Colonic mucosa (tissue), 4 donors: Measurements from ENCODE around the gene ARID1B. TPM values are rescaled to one million over a fixed set of nuclear protein-coding genes. Genes with fewer than 3 reads are reported as not detected.

Experiments used
- DNase-seq: peaks from one replicate; pipeline ENCODE4 v3.0.0-alpha.2; 2020
- H3K27ac ChIP-seq: fragments of 200-600 bp; one replicate; pipeline ENCODE4 v1.8.0; 2021
- H3K27me3 ChIP-seq: fragments of 200-600 bp; one replicate; pipeline ENCODE4 v1.8.0; 2021
- H3K36me3 ChIP-seq: fragments of 200-600 bp; one replicate; pipeline ENCODE4 v1.8.0; 2021
- H3K4me1 ChIP-seq: fragments of 200-600 bp; one replicate; pipeline ENCODE4 v1.8.0; 2021; ENCODE audit warnings: mild to moderate bottlenecking
- H3K4me3 ChIP-seq: fragments of 200-600 bp; one replicate; pipeline ENCODE4 v1.8.0; 2021
- H3K9ac ChIP-seq, 2 donors: one replicate each; pipeline ENCODE4 v1.7.0; 2013; ENCODE audit warnings: control low read depth in 2 of 2, low read depth in 2 of 2, low read length in 2 of 2
- H3K9me3 ChIP-seq: fragments of 200-600 bp; one replicate; pipeline ENCODE4 v1.8.0; 2021
- intact Hi-C: fragments of 100-400 bp; cut with DNase I; formaldehyde crosslinking; loops from one replicate; pipeline ENCODE4 v1.14.1; 2022
- total RNA-seq, 2 donors: library from RNA; stranded (reverse); fragmentation: NEBNext Ultra II Directional in 1 of 2; extraction: Animal tissue kit (Norgen Biotek cat#: 25700) in 1 of 2; gene quantifications; one replicate each; pipeline ENCODE4 v1.2.1, GENCODE V29; 2021
- TF ChIP-seq, protein P1 (sequence below): fragments of 200-600 bp; IDR thresholded peaks from one replicate; pipeline ENCODE4 v1.8.0; 2022; ENCODE audit warnings: antibody characterized with exemption, mild to moderate bottlenecking
- donor health status: healthy.
- donor health status: DM: no; HTN: no; CAD: no.
- donor health status: DM: no; HTN: no; CAD: no.

Gene ARID1B
- total RNA-seq, 2 donors from 2014 or later: 61.3 to 71.5 TPM

DNA sequence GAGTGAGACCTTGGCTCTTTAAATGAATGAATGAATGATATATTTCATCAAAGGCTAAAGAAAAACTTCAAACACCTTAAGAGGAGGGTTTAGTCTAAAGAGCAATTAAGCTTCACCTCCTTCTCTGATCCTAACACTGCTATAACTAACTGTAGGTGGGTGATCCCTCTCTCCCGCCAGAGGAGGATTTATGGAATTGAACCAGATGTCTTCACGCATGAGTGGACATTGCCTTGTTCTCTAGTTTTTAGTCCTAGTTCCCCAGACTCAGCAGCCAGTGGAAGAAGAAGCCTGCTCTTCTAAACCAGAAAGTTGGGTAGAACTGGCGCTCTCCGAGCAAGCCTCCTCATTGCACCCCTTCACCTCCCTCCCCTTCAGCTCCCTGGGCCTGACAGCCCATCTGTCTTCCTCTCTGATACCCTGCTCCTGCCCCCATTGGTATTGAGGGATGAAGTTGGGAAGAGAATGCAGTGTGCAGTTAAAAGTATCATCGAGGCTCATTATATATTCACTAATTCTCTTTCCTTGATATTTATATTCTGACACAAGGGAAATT is 142.7 kb downstream of the ARID1B start:
- no peak overlapping the region for H3K27ac ChIP-seq
- H3K9me3 ChIP-seq: no peaks in the 10 kb centered on the region
- intact Hi-C loops: no loop called here
- no peak overlapping the region for H3K4me3 ChIP-seq
- DNase-seq: no peak
- no peaks in the 10 kb centered on the region for H3K4me1 ChIP-seq
- no peaks in the 10 kb centered on the region for H3K36me3 ChIP-seq
- H3K27me3 ChIP-seq: no peaks in the 10 kb centered on the region
- TF ChIP-seq, protein P1, sequence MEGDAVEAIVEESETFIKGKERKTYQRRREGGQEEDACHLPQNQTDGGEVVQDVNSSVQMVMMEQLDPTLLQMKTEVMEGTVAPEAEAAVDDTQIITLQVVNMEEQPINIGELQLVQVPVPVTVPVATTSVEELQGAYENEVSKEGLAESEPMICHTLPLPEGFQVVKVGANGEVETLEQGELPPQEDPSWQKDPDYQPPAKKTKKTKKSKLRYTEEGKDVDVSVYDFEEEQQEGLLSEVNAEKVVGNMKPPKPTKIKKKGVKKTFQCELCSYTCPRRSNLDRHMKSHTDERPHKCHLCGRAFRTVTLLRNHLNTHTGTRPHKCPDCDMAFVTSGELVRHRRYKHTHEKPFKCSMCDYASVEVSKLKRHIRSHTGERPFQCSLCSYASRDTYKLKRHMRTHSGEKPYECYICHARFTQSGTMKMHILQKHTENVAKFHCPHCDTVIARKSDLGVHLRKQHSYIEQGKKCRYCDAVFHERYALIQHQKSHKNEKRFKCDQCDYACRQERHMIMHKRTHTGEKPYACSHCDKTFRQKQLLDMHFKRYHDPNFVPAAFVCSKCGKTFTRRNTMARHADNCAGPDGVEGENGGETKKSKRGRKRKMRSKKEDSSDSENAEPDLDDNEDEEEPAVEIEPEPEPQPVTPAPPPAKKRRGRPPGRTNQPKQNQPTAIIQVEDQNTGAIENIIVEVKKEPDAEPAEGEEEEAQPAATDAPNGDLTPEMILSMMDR: no peak
- no peak overlapping the region for H3K9ac ChIP-seq

DNA sequence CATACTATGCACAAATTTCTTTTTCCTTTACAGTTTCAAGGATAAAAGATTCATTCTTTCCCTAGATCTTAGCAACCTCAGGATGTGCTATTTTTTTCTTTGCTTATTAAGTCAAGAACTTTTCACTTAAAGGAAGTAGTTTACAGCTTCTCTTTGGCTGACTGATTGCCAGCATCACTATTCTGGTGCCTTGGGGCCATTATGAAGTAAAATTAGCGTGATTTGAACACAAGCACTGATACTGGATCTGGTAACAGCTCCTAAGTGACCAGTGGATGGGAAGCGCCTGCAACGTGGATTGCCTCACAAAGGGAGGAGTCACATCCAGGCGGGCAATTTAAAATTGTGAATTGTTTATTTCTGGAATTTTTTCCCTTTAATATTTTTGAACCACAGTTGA is 147.1 kb downstream of the ARID1B start:
- no peaks in the 10 kb centered on the region for H3K27me3 ChIP-seq
- no peak for DNase-seq
- no peaks in the 10 kb centered on the region for H3K4me1 ChIP-seq
- no peak overlapping the region for H3K9ac ChIP-seq
- H3K9me3 ChIP-seq: no peaks in the 10 kb centered on the region
- H3K4me3 ChIP-seq: no peak overlapping the region
- TF ChIP-seq, protein P1: no peak
- intact Hi-C loops: no loop called here
- no peaks in the 10 kb centered on the region for H3K36me3 ChIP-seq
- no peak overlapping the region for H3K27ac ChIP-seq

DNA sequence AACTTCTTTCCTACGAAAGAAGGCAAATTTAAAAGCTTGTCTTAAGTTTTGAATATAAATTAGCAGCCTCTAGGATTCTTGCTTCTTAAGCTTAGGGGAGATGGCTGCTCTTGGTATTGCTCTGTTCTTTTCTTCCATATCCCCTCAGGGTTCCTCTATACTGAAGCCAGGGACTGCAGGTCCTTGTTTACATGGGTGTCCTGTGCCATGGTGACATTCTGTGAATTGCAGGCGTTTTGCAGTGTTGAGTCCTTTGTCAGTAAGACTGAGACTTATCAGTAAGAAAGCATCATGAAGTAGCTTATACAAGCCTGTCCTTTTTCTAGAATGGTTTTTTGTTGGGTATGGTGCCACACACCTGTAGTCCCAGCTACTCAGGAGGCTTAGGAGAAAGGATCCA is 147.8 kb downstream of the ARID1B start:
- TF ChIP-seq, protein P1: no peak
- intact Hi-C loops: no loop called here
- H3K27me3 ChIP-seq: no peaks in the 10 kb centered on the region

DNA sequence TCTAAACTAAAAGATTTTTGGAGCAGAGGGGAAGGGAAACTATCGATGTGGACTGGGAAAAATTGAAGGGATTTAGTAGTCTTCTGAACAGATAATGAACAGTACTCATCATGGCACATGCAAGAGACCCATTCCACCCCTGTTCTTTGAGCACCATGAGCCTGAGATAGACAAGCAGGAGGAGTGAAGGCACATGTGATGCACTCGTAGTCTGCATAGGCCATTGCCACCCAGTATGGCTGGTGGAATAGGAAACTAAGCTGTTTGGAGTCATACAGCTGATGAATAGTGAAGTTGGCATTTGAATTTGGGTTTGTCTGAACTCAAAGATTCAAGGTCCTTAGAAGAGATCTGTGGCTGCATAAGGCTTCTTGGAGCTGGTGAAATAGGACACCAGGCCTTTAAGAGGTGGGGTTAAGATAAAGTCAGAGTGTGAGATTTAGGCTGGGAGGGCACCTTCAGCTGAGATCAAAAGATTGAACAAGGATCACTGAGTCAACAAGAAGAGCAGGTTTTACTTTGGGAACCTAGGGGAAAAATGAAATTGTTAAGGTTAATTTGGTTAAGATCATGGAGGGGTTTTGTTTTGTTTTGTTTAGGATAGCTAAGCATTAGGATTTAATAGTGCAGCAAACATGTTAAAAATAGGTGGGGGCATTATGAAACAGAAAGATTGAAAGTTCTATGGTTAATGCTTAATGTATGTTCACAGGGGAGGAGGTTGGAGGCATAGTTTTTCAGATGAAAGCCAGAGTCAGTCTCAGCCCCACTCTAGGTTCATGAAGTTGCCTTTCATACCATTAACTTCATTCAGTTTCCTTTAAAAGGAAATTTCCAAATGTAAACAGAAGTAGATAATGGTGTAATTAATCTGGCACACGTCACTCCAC is 148.8 kb downstream of the ARID1B start:
- no peak for DNase-seq
- Histone ChIP-seq H3K27ac (no peak overlapping the region), H3K4me3 (no peak overlapping the region), H3K9me3 (no peaks in the 10 kb centered on the region), H3K4me1 (no peaks in the 10 kb centered on the region), H3K36me3 (no peaks in the 10 kb centered on the region), H3K27me3 (no peaks in the 10 kb centered on the region), H3K9ac (no peak overlapping the region)
- intact Hi-C loops: no loop called here
- TF ChIP-seq, protein P1: no peak

More for the DNA sequence above, 147.8 kb downstream of the ARID1B start:
- no peak for DNase-seq
- H3K9me3 ChIP-seq: no peaks in the 10 kb centered on the region
- H3K27ac ChIP-seq: no peak overlapping the region
- no peak overlapping the region for H3K4me3 ChIP-seq
- H3K9ac ChIP-seq: no peak overlapping the region
- no peaks in the 10 kb centered on the region for H3K36me3 ChIP-seq
- H3K4me1 ChIP-seq: no peaks in the 10 kb centered on the region

DNA sequence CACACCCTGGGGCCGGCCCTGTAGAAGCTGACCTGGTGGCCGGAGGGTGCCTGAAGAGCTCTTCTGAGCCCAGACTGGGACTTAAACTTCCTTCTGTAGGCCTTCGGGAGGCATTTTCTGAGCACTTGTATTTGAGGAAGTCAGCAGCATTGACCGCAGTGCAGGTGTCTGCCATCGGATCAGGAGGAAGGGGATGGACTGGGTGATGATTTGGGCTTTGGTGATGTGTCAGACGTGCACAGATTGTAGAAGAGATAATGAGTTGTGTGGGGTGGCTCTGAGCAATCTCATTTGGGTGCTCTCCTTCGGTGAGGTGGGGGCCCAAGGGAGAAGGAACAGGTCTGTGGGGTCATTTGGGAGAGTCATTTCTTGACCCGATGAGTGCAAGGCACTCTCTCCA is 150.9 kb downstream of the ARID1B start:
- Histone ChIP-seq H3K4me1 (no peaks in the 10 kb centered on the region), H3K4me3 (no peak overlapping the region), H3K9me3 (no peaks in the 10 kb centered on the region), H3K27ac (no peak overlapping the region), H3K9ac (no peak overlapping the region), H3K36me3 (no peaks in the 10 kb centered on the region), H3K27me3 (no peaks in the 10 kb centered on the region)
- no peak for DNase-seq
- intact Hi-C loops: no loop called here
- TF ChIP-seq, protein P1: no peak
